ENCODE data around the gene RABL3. TPM values are rescaled to one million over a fixed set of nuclear protein-coding genes. Genes with fewer than 3 reads are reported as not detected.

The RABL3 gene
- total and polyA plus RNA-seq, 2 of the 13 experiments (the other 11 are each of a cell fraction or from before 2014, with no cell fraction given): 4.8 to 31.9 TPM

DNA sequence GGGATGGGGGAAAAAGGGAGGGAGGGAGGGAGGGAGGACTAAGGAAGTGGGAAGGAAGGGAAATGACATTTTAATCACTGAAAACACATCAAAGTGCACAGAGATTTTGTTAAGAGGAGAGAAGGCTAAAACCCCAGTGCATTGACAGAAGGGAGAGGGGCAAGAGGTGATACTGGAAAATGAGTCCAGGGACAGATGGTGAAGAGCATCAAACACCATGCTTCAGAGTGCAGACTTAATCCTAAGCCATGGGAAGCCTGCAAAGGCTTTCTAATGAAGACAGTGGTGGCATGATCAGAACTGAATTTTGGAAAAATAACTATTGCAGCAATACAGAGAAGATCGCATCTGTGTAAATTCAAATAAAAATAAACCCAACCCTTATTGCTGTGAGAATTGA is 102.1 kb downstream of the RABL3 start:
- FAIRE-seq (no peak), ATAC-seq (no peak), DNase-seq (ENCODE audit: low spot score) (no peak)
- intact Hi-C loops (cut with micrococcal nuclease; ENCODE audit: unreplicated experiment) (no loop called here), in situ Hi-C loops (cut with HindIII; ENCODE audit: extremely low pct_ligation_motif_present, low pct_unique_long_range_greater_than_20kb) (no loop called here)
- no peak overlapping the region for H3K4me3 ChIP-seq (replicated peaks in 1 of 3; ENCODE audit: insufficient read depth in 1 of 3, low read depth in 2 of 3, low read length in 3 of 3)
- no peaks in the 10 kb centered on the region for H3K27me3 ChIP-seq (ENCODE audit: control insufficient read depth in 1 of 2, insufficient read depth in 2 of 2, low read length in 2 of 2)
- ChIA-PET CTCF (ENCODE audit: low intra/inter-chr PET ratio, low total read pairs) (no interaction called here), POLR2A (no interaction called here)
- WGBS (ENCODE audit: low lambda C conversion rate): 100% methylated on average over 1 of the region's 1 CpG
- no peak overlapping the region for H3K4me2 ChIP-seq (ENCODE audit: low read depth, low read length)
- H3K79me2 ChIP-seq (ENCODE audit: insufficient read depth, low read length): no peaks in the 10 kb centered on the region
- H3K9ac ChIP-seq (ENCODE audit: insufficient read depth, low read depth, low read length): no peak overlapping the region
- H2AFZ ChIP-seq (ENCODE audit: low read length): no peak overlapping the region
- no peaks in the 10 kb centered on the region for H4K20me1 ChIP-seq (ENCODE audit: insufficient read depth, low read length)
- TF ChIP-seq SMARCC2 (IDR thresholded peaks at IDR 0.05) (no peak), TBX3 (IDR thresholded peaks at IDR 0.05; ENCODE audit: borderline replicate concordance) (no peak), ZC3H4 (CRISPR knock-in tag; IDR thresholded peaks at IDR 0.05; ENCODE audit: borderline replicate concordance) (no peak), HNRNPK (IDR thresholded peaks at IDR 0.05; ENCODE audit: low read depth, low read length, poor library complexity, severe bottlenecking) (peak; percentile 14), PCBP2 (optimal IDR thresholded peaks at IDR 0.05; ENCODE audit: low read depth, low read length, poor library complexity, severe bottlenecking) (peak; percentile 33)
- TF ChIP-seq, protein P1, sequence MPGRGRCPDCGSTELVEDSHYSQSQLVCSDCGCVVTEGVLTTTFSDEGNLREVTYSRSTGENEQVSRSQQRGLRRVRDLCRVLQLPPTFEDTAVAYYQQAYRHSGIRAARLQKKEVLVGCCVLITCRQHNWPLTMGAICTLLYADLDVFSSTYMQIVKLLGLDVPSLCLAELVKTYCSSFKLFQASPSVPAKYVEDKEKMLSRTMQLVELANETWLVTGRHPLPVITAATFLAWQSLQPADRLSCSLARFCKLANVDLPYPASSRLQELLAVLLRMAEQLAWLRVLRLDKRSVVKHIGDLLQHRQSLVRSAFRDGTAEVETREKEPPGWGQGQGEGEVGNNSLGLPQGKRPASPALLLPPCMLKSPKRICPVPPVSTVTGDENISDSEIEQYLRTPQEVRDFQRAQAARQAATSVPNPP (CRISPR knock-in tag; IDR thresholded peaks at IDR 0.05): no peak
- TF ChIP-seq, protein P2, sequence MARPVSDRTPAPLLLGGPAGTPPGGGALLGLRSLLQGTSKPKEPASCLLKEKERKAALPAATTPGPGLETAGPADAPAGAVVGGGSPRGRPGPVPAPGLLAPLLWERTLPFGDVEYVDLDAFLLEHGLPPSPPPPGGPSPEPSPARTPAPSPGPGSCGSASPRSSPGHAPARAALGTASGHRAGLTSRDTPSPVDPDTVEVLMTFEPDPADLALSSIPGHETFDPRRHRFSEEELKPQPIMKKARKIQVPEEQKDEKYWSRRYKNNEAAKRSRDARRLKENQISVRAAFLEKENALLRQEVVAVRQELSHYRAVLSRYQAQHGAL (CRISPR knock-in tag; IDR thresholded peaks at IDR 0.05; ENCODE audit: not compliant biosample characterization): no peak
- H3K9me3 ChIP-seq (ENCODE audit: low read length): no peaks in the 10 kb centered on the region
- no peaks in the 10 kb centered on the region for H3K4me1 ChIP-seq (ENCODE audit: insufficient read depth, low read length)
- no TSS peak for BruUV-seq (replicated peaks)
- H3K36me3 ChIP-seq (replicated peaks in 1 of 2; ENCODE audit: control insufficient read depth in 1 of 2, insufficient read depth in 2 of 2, low read length in 2 of 2): peaks cover 34 to 73% of the 10 kb centered on the region in 2 experiments
- H3K27ac ChIP-seq (ENCODE audit: extremely low read length, insufficient read depth, low read length): no peak overlapping the region

Data from HepG2 (cell line).